GM21360 (cell line): Measurements from ENCODE around the gene KCTD6.

ENCODE experiments used
- ATAC-seq: cut with Tn5 transposase; IDR thresholded peaks from one replicate; pipeline ENCODE4 v1.9.1; 2021; ENCODE audit warnings: mild to moderate bottlenecking, moderate library complexity; ENCODE audit not compliant: unreplicated experiment

KCTD6 gene

GRCh38 chr3:58491506-58492402, at the start of gene KCTD6:
Gene KCTD6 (plus strand): TSS chr3:58492096. CDS start chr3:58498756, 6,660 bp downstream.
- peak; percentile 85 for ATAC-seq

GRCh38 chr3:58452176-58452575, 39.7 kb upstream of the KCTD6 start:
- no peak for ATAC-seq

GRCh38 chr3:58459160-58459559, 32.7 kb upstream of the KCTD6 start:
- no peak for ATAC-seq

- ATAC-seq = no peak
Observed at GRCh38 chr3:58462829-58463180, 29.1 kb upstream of the KCTD6 start.

- ATAC-seq = peak; percentile 90
Observed at GRCh38 chr3:58463181-58463941, 28.5 kb upstream of the KCTD6 start.

- ATAC-seq = no peak
Observed at GRCh38 chr3:58463942-58464271, 28.0 kb upstream of the KCTD6 start.

- no peak for ATAC-seq
Observed at GRCh38 chr3:58464866-58465265, 27.0 kb upstream of the KCTD6 start.

GRCh38 chr3:58466899-58467563, 24.9 kb upstream of the KCTD6 start:
- no peak for ATAC-seq

GRCh38 chr3:58469096-58469495, 22.8 kb upstream of the KCTD6 start:
- ATAC-seq = no peak

GRCh38 chr3:58470363-58471024, 21.4 kb upstream of the KCTD6 start:
- no peak for ATAC-seq

- ATAC-seq = no peak
Observed at GRCh38 chr3:58471025-58471887, 20.6 kb upstream of the KCTD6 start.

GRCh38 chr3:58473275-58473674, 18.6 kb upstream of the KCTD6 start:
- no peak for ATAC-seq

GRCh38 chr3:58474348-58474911, 17.5 kb upstream of the KCTD6 start:
- no peak for ATAC-seq

- ATAC-seq = no peak
Observed at GRCh38 chr3:58474967-58475578, 16.8 kb upstream of the KCTD6 start.

GRCh38 chr3:58478781-58479180, 13.1 kb upstream of the KCTD6 start:
- ATAC-seq = no peak

- no peak for ATAC-seq
Observed at GRCh38 chr3:58480309-58480708, 11.6 kb upstream of the KCTD6 start.

GRCh38 chr3:58482917-58483636, 8.8 kb upstream of the KCTD6 start:
- ATAC-seq = no peak

- no peak for ATAC-seq
Observed at GRCh38 chr3:58484045-58484721, 7.7 kb upstream of the KCTD6 start.
